ENCODE measurements around the gene DPEP3. TPM values are rescaled to one million over a fixed set of nuclear protein-coding genes. Genes with fewer than 3 reads are reported as not detected.

DPEP3 gene
- total RNA-seq, 1 donor from 2014 or later: not detected

Other genes starting within 250 kb of the DPEP3 start
- 11.8 TPM for gene RANBP10, start 173.9 kb downstream of the DPEP3 start, total RNA-seq
- gene TSNAXIP1, start 173.6 kb downstream of the DPEP3 start, total RNA-seq: 0.37 TPM
- 32.6 TPM for gene THAP11, start 138.2 kb downstream of the DPEP3 start, total RNA-seq
- gene NUTF2, start 133.6 kb downstream of the DPEP3 start, total RNA-seq: 84.4 TPM
- 20.8 TPM for gene CENPT, start 132.8 kb downstream of the DPEP3 start, total RNA-seq
- gene EDC4, start 107.4 kb downstream of the DPEP3 start, total RNA-seq: 31.8 TPM
- gene NRN1L, start 95.6 kb downstream of the DPEP3 start, total RNA-seq: not detected
- gene PSKH1, start 87.2 kb downstream of the DPEP3 start, total RNA-seq: 18.1 TPM
- 0.37 TPM for gene CTRL, start 48.6 kb downstream of the DPEP3 start, total RNA-seq
- gene PSMB10, start 43.6 kb downstream of the DPEP3 start, total RNA-seq: 54.1 TPM
- 21.9 TPM for gene LCAT, start 36.4 kb downstream of the DPEP3 start, total RNA-seq
- 95.5 TPM for gene SLC12A4, start 11.9 kb downstream of the DPEP3 start, total RNA-seq
- 2.2 TPM for gene DPEP2, start 19.0 kb upstream of the DPEP3 start, total RNA-seq
- gene DPEP2NB, start 35.4 kb upstream of the DPEP3 start, total RNA-seq: not detected
- gene DDX28, start 42.7 kb upstream of the DPEP3 start, total RNA-seq: 7.7 TPM
- gene DUS2, start 42.8 kb upstream of the DPEP3 start, total RNA-seq: 4.9 TPM
- gene NFATC3, start 104.9 kb upstream of the DPEP3 start, total RNA-seq: 24.7 TPM